ENCODE measurements around the gene LAMC1. TPM values are rescaled to one million over a fixed set of nuclear protein-coding genes. Genes with fewer than 3 reads are reported as not detected.

Gene LAMC1
- polyA plus RNA-seq, 1 donor (not counting 4 experiments of a cell fraction or from before 2014, with no cell fraction given) = 66.6 TPM

DNA sequence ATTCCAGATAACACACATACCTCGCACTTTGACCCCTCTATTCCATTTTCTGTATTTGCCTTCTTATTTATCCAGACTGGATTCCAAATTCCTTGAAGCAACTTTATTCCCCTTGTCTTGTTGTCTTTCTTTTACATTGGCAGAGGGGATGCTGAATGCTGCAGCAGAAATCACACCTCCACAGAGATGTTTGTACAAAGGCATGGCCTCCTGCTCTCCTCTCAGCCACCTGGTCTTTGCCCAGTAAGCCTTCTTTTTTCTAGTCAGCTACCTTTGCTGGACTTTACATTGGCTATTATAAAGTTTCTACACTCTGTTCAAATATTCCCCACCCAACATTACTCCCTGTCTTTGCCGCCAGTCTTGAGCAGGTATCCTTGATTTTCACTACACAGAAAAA, 75.1 kb downstream of the LAMC1 start:
- peaks cover 56% of the 10 kb centered on the region for H3K79me2 ChIP-seq (ENCODE audit: control insufficient read depth, insufficient read depth, low read length)
- peaks cover 4% of the 10 kb centered on the region in 2 experiments for H3K36me3 ChIP-seq (ENCODE audit: control insufficient read depth in 2 of 2, extremely low read depth in 1 of 2, insufficient read depth in 2 of 2, low read length in 2 of 2)
- peaks cover 20% of the 10 kb centered on the region for H3K4me1 ChIP-seq (ENCODE audit: control insufficient read depth, extremely low read depth, insufficient read depth, low read length)
- H3K4me3 ChIP-seq (ENCODE audit: control insufficient read depth in 2 of 3, extremely low read depth in 1 of 3, insufficient read depth in 2 of 3, low read depth in 1 of 3, low read length in 3 of 3) = no peak overlapping the region
- no peak overlapping the region for H3K9ac ChIP-seq (ENCODE audit: control insufficient read depth, extremely low read depth, insufficient read depth, low read length)
- H3K9me3 ChIP-seq (ENCODE audit: control insufficient read depth, low read depth, low read length) = no peaks in the 10 kb centered on the region
- FAIRE-seq (no peak), DNase-seq (ENCODE audit: low read depth, low spot score) (no peak)
- H4K20me1 ChIP-seq (ENCODE audit: control insufficient read depth, extremely low read depth, insufficient read depth, low read length) = peaks cover 14% of the 10 kb centered on the region
- dilution Hi-C loops (cut with MboI; ENCODE audit: extremely low pct_ligation_motif_present, low sequenced_read_pairs) = no loop called here
- H3K27me3 ChIP-seq (ENCODE audit: control insufficient read depth, extremely low read depth, insufficient read depth, low read length) = no peaks in the 10 kb centered on the region
- H2AFZ ChIP-seq (ENCODE audit: control insufficient read depth, low read length) = no peak overlapping the region
- no peak for TF ChIP-seq EZH2 (IDR thresholded peaks at IDR 0.05; ENCODE audit: low read length)
- TF ChIP-seq, protein P1, sequence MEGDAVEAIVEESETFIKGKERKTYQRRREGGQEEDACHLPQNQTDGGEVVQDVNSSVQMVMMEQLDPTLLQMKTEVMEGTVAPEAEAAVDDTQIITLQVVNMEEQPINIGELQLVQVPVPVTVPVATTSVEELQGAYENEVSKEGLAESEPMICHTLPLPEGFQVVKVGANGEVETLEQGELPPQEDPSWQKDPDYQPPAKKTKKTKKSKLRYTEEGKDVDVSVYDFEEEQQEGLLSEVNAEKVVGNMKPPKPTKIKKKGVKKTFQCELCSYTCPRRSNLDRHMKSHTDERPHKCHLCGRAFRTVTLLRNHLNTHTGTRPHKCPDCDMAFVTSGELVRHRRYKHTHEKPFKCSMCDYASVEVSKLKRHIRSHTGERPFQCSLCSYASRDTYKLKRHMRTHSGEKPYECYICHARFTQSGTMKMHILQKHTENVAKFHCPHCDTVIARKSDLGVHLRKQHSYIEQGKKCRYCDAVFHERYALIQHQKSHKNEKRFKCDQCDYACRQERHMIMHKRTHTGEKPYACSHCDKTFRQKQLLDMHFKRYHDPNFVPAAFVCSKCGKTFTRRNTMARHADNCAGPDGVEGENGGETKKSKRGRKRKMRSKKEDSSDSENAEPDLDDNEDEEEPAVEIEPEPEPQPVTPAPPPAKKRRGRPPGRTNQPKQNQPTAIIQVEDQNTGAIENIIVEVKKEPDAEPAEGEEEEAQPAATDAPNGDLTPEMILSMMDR (optimal IDR thresholded peaks at IDR 0.05 in 1 of 3, IDR thresholded peaks at IDR 0.05 in 1 of 3, conservative IDR thresholded peaks at IDR 0.05 in 1 of 3; ENCODE audit: extremely low read depth in 1 of 3, insufficient read depth in 2 of 3, low read length in 3 of 3) = no peak
- H3K4me2 ChIP-seq (ENCODE audit: control insufficient read depth, extremely low read depth, insufficient read depth, low read depth, low read length) = no peak overlapping the region
- no peaks in the 10 kb centered on the region for H3K9me1 ChIP-seq (ENCODE audit: control insufficient read depth, extremely low read depth, insufficient read depth, low read length)
- H3K27ac ChIP-seq (ENCODE audit: control insufficient read depth, insufficient read depth, low read length) = no peak overlapping the region

DNA sequence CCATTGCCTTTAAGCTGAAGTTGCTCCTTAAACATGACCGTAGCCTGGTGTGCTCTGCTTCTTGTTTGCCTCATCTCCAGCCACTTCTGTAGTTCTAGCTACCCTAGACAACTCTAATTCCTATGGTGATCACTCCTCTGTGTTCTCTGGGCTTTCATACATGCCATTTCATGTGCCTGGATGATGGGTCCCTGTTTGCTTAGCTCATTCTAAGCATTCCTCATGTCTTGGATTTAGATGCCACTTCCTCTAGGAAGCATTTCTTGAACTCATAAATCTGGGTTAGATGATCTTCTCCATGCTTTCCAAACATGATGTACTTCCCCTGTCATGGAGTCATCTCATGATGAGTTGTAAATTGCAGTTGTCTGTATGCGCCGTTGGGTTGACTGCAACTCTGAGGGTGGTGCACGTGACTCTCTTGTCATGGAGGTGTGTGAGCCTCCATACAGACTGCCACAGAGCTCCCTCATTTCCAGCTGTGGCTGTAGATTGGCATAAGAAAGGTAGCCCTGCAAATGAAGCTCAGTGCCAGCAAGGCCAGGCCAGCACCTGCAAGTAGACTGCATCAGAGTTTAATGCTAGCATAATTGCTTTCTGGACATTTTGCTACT, 77.2 kb downstream of the LAMC1 start:
- no peak overlapping the region for H3K27ac ChIP-seq (ENCODE audit: control insufficient read depth, insufficient read depth, low read length)
- H3K9me3 ChIP-seq (ENCODE audit: control insufficient read depth, low read depth, low read length) = no peaks in the 10 kb centered on the region
- H3K79me2 ChIP-seq (ENCODE audit: control insufficient read depth, insufficient read depth, low read length) = peaks cover 54% of the 10 kb centered on the region

More for the DNA sequence above, 77.2 kb downstream of the LAMC1 start:
- no peak for DNase-seq (ENCODE audit: low read depth, low spot score)
- Histone ChIP-seq H3K4me2 (ENCODE audit: control insufficient read depth, extremely low read depth, insufficient read depth, low read depth, low read length) (no peak overlapping the region), H4K20me1 (ENCODE audit: control insufficient read depth, extremely low read depth, insufficient read depth, low read length) (peaks cover 14% of the 10 kb centered on the region), H3K27me3 (ENCODE audit: control insufficient read depth, extremely low read depth, insufficient read depth, low read length) (no peaks in the 10 kb centered on the region), H3K4me3 (ENCODE audit: control insufficient read depth in 2 of 3, extremely low read depth in 1 of 3, insufficient read depth in 2 of 3, low read depth in 1 of 3, low read length in 3 of 3) (no peak overlapping the region), H3K4me1 (ENCODE audit: control insufficient read depth, extremely low read depth, insufficient read depth, low read length) (peaks cover 6% of the 10 kb centered on the region), H3K9ac (ENCODE audit: control insufficient read depth, extremely low read depth, insufficient read depth, low read length) (no peak overlapping the region), H3K9me1 (ENCODE audit: control insufficient read depth, extremely low read depth, insufficient read depth, low read length) (no peaks in the 10 kb centered on the region), H3K36me3 (ENCODE audit: control insufficient read depth in 2 of 2, extremely low read depth in 1 of 2, insufficient read depth in 2 of 2, low read length in 2 of 2) (peaks cover 5 to 12% of the 10 kb centered on the region in 2 experiments), H2AFZ (ENCODE audit: control insufficient read depth, low read length) (no peak overlapping the region)
- dilution Hi-C loops (cut with MboI; ENCODE audit: extremely low pct_ligation_motif_present, low sequenced_read_pairs) = no loop called here
- FAIRE-seq = no peak
- TF ChIP-seq, protein P1 (optimal IDR thresholded peaks at IDR 0.05 in 1 of 3, IDR thresholded peaks at IDR 0.05 in 1 of 3, conservative IDR thresholded peaks at IDR 0.05 in 1 of 3; ENCODE audit: extremely low read depth in 1 of 3, insufficient read depth in 2 of 3, low read length in 3 of 3) = no peak
- no peak for TF ChIP-seq EZH2 (IDR thresholded peaks at IDR 0.05; ENCODE audit: low read length)

Data from keratinocyte (primary cell).